IPS-18a (cell line): ENCODE results near the gene PYGO2.

Experiments
- H3K27ac ChIP-seq: one replicate; pipeline ENCODE4 v1.5.1; 2013; ENCODE audit warnings: low read length
- H3K27me3 ChIP-seq: one replicate; pipeline ENCODE4 v1.6.1; 2013; ENCODE audit warnings: mild to moderate bottlenecking, low read length; ENCODE audit not compliant: control insufficient read depth, insufficient read depth
- H3K36me3 ChIP-seq: one replicate; pipeline ENCODE4 v1.6.1; 2013; ENCODE audit warnings: low read depth, low read length; ENCODE audit not compliant: control insufficient read depth
- H3K4me1 ChIP-seq: one replicate; pipeline ENCODE4 v1.6.1; 2013; ENCODE audit warnings: low read depth, low read length; ENCODE audit not compliant: control insufficient read depth
- H3K4me3 ChIP-seq: one replicate; pipeline ENCODE4 v1.5.1; 2013; ENCODE audit warnings: low read length
- H3K9ac ChIP-seq: one replicate; pipeline ENCODE4 v1.6.1; 2013; ENCODE audit warnings: mild to moderate bottlenecking, low read length, moderate library complexity
- H3K9me3 ChIP-seq: one replicate; pipeline ENCODE4 v1.6.1; 2013; ENCODE audit warnings: low read depth, low read length; ENCODE audit not compliant: control insufficient read depth

Gene PYGO2

DNA sequence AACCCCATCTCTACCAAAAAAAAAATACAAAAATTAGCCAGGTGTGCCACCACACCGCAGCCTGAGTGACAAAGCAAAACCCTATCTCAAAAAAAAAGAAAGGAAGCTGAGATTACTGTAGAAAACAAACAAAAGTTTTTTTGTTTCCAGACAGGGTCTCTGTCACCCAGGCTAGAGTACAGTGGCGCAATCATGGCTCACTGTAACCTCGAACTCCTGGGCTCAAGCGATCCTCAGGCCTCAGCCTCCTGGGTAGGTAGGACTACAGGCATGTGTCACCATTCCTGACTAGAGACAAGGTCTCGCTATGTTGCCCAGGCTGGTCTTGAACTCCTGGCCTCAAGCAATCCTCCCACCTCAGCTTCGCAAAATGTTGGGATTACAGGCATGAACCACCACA lies 2.8 kb upstream of the PYGO2 start:
- Histone ChIP-seq H3K27ac (no peak overlapping the region), H3K36me3 (peaks cover 46% of the 10 kb centered on the region), H3K9ac (no peak overlapping the region), H3K9me3 (no peaks in the 10 kb centered on the region), H3K27me3 (no peaks in the 10 kb centered on the region), H3K4me1 (peaks cover 5% of the 10 kb centered on the region), H3K4me3 (no peak overlapping the region)

- Histone ChIP-seq H3K27ac (no peak overlapping the region), H3K9ac (no peak overlapping the region), H3K27me3 (no peaks in the 10 kb centered on the region), H3K36me3 (peaks cover 48% of the 10 kb centered on the region), H3K9me3 (no peaks in the 10 kb centered on the region), H3K4me3 (no peak overlapping the region), H3K4me1 (peaks cover 5% of the 10 kb centered on the region)
Observed at GRCh38 chr1:154963643-154964042, 2.1 kb upstream of the PYGO2 start.

GRCh38 chr1:154962795-154963330 lies 1.3 kb upstream of the PYGO2 start:
- peak overlapping the region; percentile 88 for H3K4me3 ChIP-seq
- no peak overlapping the region for H3K27ac ChIP-seq
- no peaks in the 10 kb centered on the region for H3K27me3 ChIP-seq
- H3K36me3 ChIP-seq, result peaks cover 52% of the 10 kb centered on the region
- H3K4me1 ChIP-seq, result peaks cover 5% of the 10 kb centered on the region
- H3K9ac ChIP-seq, result peak overlapping the region; percentile 74
- no peaks in the 10 kb centered on the region for H3K9me3 ChIP-seq

DNA sequence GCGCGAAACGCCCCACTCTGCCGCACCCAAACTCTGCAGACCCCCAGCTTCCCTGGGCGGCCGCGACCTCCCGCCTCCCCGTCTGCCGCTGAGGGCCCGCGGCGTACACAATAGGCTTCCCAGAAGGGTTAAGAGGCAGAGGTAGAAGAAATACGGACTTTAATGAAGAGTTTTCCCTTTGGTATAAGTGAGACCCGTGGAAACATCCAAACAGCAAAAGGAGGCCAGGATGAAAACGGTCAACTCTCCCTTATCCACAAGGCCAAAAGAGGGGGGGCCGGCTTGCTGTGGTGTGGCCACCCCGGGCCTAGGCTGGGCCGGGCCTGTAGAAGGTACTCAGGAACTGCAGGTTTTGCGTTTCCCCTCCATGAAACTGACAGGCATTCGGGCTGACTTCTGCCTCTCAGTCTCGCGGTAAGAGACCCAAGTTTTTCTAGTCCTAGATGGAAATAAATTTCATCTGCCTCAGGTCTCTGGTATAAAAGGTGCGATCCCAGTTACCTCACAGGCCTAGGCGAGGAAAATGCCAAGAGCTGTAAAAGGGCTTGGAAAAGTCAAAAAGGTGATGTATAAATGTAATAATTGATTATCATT lies 671 bp upstream of the PYGO2 start:
- Histone ChIP-seq H3K4me3 (peak overlapping the region; percentile 88), H3K9ac (peak overlapping the region; percentile 74), H3K9me3 (no peaks in the 10 kb centered on the region), H3K27me3 (no peaks in the 10 kb centered on the region), H3K36me3 (peaks cover 49% of the 10 kb centered on the region), H3K27ac (no peak overlapping the region), H3K4me1 (peaks cover 5% of the 10 kb centered on the region)

DNA sequence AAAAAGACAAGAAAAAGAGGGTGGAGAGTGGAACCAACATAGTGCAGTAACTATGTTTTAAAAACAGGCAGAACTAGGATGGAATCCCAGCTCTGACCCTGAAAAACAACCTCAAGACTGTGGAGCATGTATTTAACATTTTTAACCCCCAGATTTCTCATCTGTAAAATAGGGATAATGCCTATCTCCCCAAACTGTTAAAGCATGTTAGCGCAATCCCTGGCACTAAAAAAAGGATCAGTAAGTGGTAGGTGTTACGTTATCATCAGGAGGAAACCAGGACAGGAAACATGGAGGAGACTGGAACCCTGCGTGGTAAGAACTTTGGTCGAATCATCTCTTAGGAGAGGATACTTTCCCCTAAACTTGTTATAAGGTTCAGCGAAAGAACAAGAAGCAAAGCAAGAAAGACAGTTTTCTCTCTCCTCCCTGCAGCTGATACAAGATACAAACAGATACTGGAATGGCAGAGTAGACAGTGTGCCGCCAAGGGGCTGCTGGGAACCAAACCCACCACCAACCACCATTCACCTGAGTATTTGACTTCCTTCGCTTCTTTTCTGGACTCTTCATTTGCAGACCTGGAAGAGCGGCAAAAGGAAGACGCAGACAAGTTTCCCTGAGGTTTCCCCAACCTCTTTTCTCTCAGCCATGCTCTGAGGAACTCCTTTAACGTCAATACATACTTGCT lies 991 bp downstream of the PYGO2 start:
- Histone ChIP-seq H3K36me3 (peaks cover 32% of the 10 kb centered on the region), H3K9ac (peak overlapping the region; percentile 74)

GRCh38 chr1:154959426-154959780 lies 2.2 kb downstream of the PYGO2 start:
- no peak overlapping the region for H3K9ac ChIP-seq
- H3K27ac ChIP-seq, result no peak overlapping the region
- H3K4me1 ChIP-seq, result peaks cover 22% of the 10 kb centered on the region

More for the DNA sequence above, 991 bp downstream of the PYGO2 start:
- Histone ChIP-seq H3K9me3 (no peaks in the 10 kb centered on the region), H3K27me3 (no peaks in the 10 kb centered on the region), H3K4me3 (peak overlapping the region; percentile 88), H3K27ac (no peak overlapping the region), H3K4me1 (peaks cover 13% of the 10 kb centered on the region)

DNA sequence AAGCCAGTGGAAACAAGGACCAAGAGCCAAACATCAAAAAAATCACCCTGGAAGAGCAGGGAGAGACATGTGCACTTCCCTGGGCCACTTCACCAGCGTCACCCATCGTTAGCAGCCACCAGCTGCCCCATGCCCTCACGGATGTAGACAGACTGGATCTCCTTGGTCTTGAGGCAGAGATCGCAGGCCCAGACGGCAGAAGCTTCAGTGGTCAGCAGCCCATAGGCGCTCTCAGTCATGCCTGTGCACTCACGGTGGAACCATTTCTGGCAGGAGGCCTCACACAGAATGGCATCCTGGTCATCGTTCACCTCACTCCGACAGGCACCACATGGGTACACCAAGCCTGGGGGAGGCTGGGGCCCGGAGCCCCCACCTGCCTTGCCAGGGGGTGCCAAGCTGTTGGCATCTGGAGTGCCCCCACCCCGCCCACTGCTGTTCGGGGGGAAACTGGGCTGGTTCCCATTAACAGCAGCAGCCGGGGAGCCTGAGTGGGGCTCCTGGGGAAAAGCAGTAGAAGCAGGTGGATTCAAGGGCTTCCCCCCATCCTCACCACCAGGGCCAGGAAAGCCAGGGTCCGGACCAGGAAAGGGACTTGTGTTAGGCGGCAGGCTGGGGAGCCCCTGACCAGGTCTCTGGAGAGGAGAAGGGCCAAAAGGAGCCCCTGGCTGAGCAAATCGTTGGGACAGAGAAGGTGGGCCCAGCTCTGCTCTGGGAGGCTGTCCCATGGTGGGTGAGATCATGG lies 2.7 kb downstream of the PYGO2 start:
- no peak overlapping the region for H3K27ac ChIP-seq
- no peak overlapping the region for H3K9ac ChIP-seq
- peaks cover 27% of the 10 kb centered on the region for H3K4me1 ChIP-seq
- H3K36me3 ChIP-seq, result peaks cover 16% of the 10 kb centered on the region
- no peaks in the 10 kb centered on the region for H3K27me3 ChIP-seq
- no peak overlapping the region for H3K4me3 ChIP-seq
- no peaks in the 10 kb centered on the region for H3K9me3 ChIP-seq

More at GRCh38 chr1:154959426-154959780, 2.2 kb downstream of the PYGO2 start:
- Histone ChIP-seq H3K27me3 (no peaks in the 10 kb centered on the region), H3K4me3 (no peak overlapping the region), H3K9me3 (no peaks in the 10 kb centered on the region), H3K36me3 (peaks cover 21% of the 10 kb centered on the region)

- peaks cover 7% of the 10 kb centered on the region for H3K36me3 ChIP-seq
- no peak overlapping the region for H3K9ac ChIP-seq
- H3K27ac ChIP-seq, result no peak overlapping the region
- H3K4me3 ChIP-seq, result no peak overlapping the region
- H3K9me3 ChIP-seq, result no peaks in the 10 kb centered on the region
- H3K4me1 ChIP-seq, result peaks cover 28% of the 10 kb centered on the region
- no peaks in the 10 kb centered on the region for H3K27me3 ChIP-seq
Observed at GRCh38 chr1:154958036-154958435, 3.5 kb downstream of the PYGO2 start.

DNA sequence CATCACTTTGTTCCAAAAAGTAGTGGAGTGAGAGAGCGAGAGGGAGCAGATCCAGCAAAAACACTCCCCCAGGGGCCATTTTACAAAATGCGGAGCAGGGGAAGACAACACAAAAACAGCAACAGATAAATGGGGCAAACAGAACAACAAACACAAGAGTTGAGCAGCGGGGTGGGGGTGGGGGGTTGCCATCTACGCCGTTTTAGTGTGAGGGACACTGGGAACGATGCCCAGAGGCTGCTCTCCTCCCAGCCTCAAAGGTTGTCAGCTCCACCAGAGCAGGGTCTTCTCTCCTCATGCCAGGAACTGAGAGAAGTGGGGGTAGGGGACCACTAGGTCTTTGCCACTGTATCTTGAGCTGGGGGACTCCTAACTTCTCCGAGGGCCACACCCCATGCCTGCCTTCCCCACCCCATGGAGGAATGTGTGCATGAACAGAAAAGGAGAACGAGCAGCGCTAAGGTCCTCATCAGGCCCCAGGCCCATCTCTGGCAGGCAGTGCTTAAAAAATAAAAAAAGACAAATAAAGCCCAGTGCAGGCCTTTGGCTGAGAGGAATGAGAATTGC lies 4.4 kb downstream of the PYGO2 start:
- no peaks in the 10 kb centered on the region for H3K9me3 ChIP-seq
- H3K4me3 ChIP-seq, result peak overlapping the region; percentile 70
- no peak overlapping the region for H3K27ac ChIP-seq
- H3K9ac ChIP-seq, result peak overlapping the region; percentile 80
- H3K36me3 ChIP-seq, result peaks cover 6% of the 10 kb centered on the region
- H3K27me3 ChIP-seq, result no peaks in the 10 kb centered on the region
- H3K4me1 ChIP-seq, result peaks cover 28% of the 10 kb centered on the region

- Histone ChIP-seq H3K36me3 (peaks cover 6% of the 10 kb centered on the region), H3K4me1 (peaks cover 28% of the 10 kb centered on the region), H3K27me3 (no peaks in the 10 kb centered on the region), H3K4me3 (peak overlapping the region; percentile 70), H3K27ac (peak overlapping the region; percentile 6), H3K9me3 (no peaks in the 10 kb centered on the region), H3K9ac (peak overlapping the region; percentile 80)
Observed at GRCh38 chr1:154956544-154956941, 5.0 kb downstream of the PYGO2 start.
